HG03066 (cell line): ENCODE data around the gene PTPRN2.
"Not testable (repeated sequence)": the region's sequence is repeated elsewhere in the genome, so short reads cannot be mapped to it uniquely, and the experiment has no call there.

Source experiments
- ATAC-seq: cut with Tn5 transposase; IDR thresholded peaks from one replicate; pipeline ENCODE4 v1.9.1; 2021; ENCODE audit warnings: low read depth; ENCODE audit not compliant: unreplicated experiment

PTPRN2 gene

GRCh38 chr7:158343526-158343925, 244.1 kb downstream of the PTPRN2 start:
- no peak for ATAC-seq

- not testable (repeated sequence) for ATAC-seq
These were observed 246.5 kb downstream of the PTPRN2 start for GRCh38 chr7:158341097-158341496.

- ATAC-seq: not testable (repeated sequence)
These were observed 250.7 kb downstream of the PTPRN2 start for GRCh38 chr7:158336952-158337351.

- ATAC-seq: not testable (repeated sequence)
These were observed 255.1 kb downstream of the PTPRN2 start for GRCh38 chr7:158332516-158332915.

- ATAC-seq: not testable (repeated sequence)
These were observed 255.7 kb downstream of the PTPRN2 start for GRCh38 chr7:158331826-158332450.

- no peak for ATAC-seq
These were observed 257.9 kb downstream of the PTPRN2 start for GRCh38 chr7:158329686-158330085.

DNA sequence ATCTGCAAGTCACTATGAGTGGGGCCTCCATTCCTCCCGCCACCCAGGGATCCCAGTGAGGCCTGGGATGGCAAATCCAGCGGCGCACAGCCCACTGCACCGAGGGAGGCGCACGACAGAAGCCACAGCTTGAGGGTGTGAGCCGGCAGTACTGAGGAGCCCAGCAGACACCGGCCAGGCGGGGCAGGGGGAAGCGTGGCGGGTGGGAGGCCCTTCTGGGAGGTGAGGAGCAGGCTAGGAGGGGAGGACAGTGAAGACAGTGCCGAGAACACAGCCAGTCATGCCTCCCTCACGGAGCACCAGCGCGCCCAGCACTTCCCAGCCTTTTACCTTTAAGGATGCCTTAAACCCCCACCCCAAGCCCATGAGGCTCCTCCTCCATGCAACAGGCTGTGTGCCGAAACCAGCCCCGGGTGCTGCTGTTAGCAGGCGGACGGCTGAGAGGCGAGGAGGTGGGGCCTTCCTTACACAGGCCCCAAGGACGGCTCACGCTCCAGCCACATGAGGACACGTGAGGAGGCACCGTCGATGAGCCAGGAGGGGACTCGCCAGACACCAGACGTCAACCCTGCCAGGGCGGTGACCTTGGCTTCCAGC, 258.5 kb downstream of the PTPRN2 start:
- no peak for ATAC-seq

GRCh38 chr7:158328376-158329013, 259.1 kb downstream of the PTPRN2 start:
- ATAC-seq: no peak

DNA sequence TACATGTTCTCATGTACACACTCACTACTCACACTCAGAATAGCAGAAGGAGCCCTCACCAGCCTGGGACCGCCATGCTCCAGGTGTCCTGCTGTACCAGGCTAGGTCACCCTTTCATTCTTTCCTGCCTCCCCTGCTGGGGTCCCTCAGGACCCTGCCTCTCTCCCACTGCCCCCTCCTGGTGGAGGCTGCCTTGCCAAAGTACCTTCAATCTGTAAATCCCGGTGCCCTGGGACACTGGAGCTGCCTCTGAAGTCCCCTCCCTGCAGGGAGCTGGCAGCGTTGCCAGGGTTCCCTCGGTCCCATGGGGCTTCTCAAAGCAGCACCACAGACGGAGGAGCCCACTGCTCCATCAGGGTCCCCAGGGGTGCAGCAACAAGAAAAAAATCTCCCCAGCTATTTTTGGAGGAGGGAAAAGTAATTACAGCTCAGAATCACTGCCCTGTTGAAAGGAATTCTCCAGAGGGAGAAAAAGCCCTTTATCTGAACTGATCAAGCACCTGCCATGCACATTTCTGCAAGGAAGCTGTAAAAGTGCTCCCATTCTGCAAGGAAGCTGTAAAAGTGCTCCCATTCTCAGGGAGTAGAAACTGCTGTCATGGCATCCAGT, 259.9 kb downstream of the PTPRN2 start:
- no peak for ATAC-seq

GRCh38 chr7:158327012-158327411, 260.6 kb downstream of the PTPRN2 start:
- ATAC-seq: no peak

DNA sequence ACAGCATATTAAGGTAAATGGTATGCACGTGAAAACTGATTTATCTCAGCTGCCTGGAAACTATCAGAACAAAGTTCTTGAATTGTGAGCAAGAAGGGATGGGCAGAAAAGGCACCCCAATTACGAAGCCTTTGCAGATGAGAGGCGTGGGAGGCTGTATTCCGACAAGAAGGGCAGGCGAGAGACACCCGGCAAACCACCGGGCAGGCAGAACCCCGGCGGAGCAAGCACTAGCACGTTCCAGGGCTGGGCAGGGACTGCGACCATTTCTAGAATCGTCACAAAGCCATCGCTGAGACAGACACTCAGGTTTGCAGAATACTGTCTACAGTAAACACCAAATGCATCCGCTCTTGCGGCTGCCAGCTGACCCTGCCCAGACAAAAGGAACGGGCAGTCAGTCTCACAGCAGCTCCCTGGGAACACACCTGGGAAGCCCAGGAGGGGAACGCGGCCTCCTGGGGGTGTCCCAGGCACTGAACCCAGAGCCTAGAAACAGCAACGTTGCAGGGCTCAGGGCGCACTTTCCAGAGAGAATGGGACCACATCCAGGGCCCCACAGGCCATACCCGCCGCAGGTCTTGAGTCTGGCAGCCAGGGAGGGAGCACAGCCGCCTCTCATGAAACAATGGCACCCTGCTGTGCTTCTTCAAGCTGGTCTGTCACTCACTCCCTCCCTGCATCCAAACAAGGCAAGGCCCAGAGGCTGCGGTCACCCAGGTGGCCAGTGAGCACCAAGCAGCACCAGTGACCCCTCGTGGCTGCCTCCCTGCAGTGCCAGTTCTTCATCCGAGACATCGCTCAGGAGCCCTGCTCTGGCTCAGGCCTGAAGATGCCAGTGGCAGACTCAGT, 261.9 kb downstream of the PTPRN2 start:
- ATAC-seq: no peak

GRCh38 chr7:158324397-158325360, 262.9 kb downstream of the PTPRN2 start:
- ATAC-seq: no peak

DNA sequence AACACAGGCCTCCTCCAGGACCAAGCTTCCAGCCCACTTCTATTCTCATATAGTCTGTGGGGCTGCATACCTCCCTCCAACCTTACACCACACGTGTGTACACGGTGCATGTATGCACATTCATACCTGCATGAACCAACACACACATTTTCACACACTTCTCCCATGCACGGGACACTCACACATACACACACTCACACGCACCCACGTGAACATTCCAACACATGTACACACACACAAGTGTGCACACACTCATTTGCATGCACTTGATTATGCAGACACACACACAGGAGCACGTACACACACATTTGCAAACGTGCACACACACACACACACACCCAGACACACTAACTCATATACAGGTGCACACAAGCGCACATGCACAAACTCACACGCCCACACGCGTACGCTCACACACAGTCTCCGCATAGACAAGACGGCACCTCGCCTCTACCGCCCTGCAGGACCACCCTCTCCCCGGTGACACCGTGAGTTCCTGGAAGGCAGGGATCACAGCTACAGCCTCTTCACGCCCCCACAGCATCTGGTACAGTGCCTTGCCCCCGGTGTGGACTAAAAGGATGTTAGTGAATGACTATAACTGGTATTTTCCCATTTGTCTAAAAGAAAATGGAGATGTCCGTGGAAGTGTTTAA, 263.8 kb downstream of the PTPRN2 start:
- ATAC-seq: no peak

- ATAC-seq: no peak
These were observed 264.8 kb downstream of the PTPRN2 start for GRCh38 chr7:158322616-158323530.

GRCh38 chr7:158321936-158322615, 265.5 kb downstream of the PTPRN2 start:
- ATAC-seq: no peak

DNA sequence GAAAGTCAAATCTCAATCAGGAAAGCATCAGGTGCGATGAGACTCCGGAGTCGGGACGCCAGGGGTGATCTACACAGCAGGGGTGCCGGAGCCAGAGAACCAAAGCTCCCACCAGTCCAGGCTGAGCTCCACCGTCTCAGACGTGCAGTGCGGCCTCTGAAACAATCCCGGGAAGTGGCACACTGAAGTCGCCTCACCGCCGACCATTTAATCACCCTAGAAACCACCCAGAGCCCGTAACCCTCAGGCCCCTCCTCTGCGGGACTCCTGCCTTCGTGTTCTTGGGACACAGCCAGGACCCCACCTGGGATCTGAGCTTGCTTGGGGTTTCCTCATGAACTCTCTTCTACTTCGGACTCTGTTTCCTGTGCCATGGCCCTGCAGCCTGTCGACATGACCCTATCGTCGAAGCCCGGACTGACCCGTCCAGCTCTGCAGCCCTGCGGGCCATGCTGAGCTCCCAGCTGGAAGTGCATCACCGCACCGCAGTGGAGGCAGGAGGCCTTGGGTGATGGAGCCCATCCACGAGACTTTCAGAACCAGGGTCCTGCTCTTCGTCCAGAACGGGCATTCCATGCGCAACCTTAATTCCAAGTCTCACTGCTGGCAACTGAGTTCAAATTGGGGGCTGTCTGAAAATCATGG, 266.4 kb downstream of the PTPRN2 start:
- no peak for ATAC-seq

DNA sequence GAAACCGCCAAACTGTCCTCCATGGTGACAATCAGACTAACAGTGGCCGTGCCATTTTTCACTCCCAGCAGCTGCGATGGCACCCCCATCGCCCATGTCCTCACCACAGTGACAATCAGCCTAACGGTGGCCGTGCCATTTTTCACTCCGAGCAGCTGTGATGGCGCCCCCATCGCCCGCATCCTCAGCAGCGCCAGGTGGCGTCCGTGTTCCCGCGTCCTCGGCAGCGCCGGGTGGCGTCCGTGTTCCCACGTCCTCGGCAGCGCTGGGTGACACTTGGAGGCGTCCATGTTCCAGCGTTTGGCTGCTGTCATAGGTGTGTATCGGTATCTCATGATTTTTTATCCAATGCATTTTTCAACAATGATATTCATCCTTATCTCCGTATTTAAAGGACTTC, 267.3 kb downstream of the PTPRN2 start:
- ATAC-seq: no peak
